ENCODE data around the gene PDYN.

DNA sequence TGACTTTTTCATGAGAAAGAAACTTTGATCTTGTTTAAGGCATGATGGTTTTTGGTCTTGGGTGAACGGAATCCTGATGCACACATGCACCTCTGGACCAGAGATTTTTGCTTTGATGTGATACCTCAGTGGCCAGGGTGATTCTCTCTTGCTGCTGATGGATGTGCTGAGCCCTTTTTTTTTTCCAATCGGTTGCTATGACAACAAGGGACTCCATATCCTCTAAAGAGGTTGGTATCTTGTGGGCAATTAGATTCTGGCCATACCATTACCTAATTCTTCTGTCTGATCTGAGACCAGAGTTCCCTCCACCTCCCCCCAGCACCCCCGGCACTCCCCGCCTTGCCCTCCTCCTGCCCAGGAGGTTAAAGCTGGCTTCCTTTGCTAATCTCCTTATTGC lies 24.9 kb downstream of the PDYN start:
- TF ChIP-seq YY1 (IDR thresholded peaks at IDR 0.05; ENCODE audit: insufficient read depth, insufficient read length) (no peak), ZNF274 (IDR thresholded peaks at IDR 0.05; ENCODE audit: low read depth, low read length) (no peak), SUZ12 (IDR thresholded peaks at IDR 0.05; ENCODE audit: extremely low read depth, insufficient read depth, insufficient read length) (no peak)

All from NT2/D1 (cell line).